GM21390 (cell line): ENCODE measurements around the gene SLC25A34.

Experiments used
- ATAC-seq: cut with Tn5 transposase; IDR thresholded peaks from one replicate; pipeline ENCODE4 v1.9.1; 2021; ENCODE audit not compliant: unreplicated experiment

Gene SLC25A34

GRCh38 chr1:15712168-15712567, 23.9 kb upstream of the SLC25A34 start:
- no peak for ATAC-seq

- no peak for ATAC-seq
These were observed 21.5 kb upstream of the SLC25A34 start for GRCh38 chr1:15714406-15715136.

- no peak for ATAC-seq
These were observed 18.5 kb upstream of the SLC25A34 start for GRCh38 chr1:15717418-15718125.

- ATAC-seq = no peak
These were observed 17.9 kb upstream of the SLC25A34 start for GRCh38 chr1:15718199-15718601.

GRCh38 chr1:15719381-15720120, 16.5 kb upstream of the SLC25A34 start:
- no peak for ATAC-seq

GRCh38 chr1:15720861-15721260, 15.2 kb upstream of the SLC25A34 start:
- no peak for ATAC-seq

- no peak for ATAC-seq
These were observed 13.6 kb upstream of the SLC25A34 start for GRCh38 chr1:15722411-15722810.

GRCh38 chr1:15722836-15723532, 13.1 kb upstream of the SLC25A34 start:
- ATAC-seq = no peak

GRCh38 chr1:15723631-15724246, 12.3 kb upstream of the SLC25A34 start:
- ATAC-seq = no peak

- no peak for ATAC-seq
These were observed 10.8 kb upstream of the SLC25A34 start for GRCh38 chr1:15724949-15725880.

GRCh38 chr1:15726508-15726907, 9.6 kb upstream of the SLC25A34 start:
- no peak for ATAC-seq

- ATAC-seq = no peak
These were observed 9.0 kb upstream of the SLC25A34 start for GRCh38 chr1:15727021-15727420.

GRCh38 chr1:15727424-15727823, 8.6 kb upstream of the SLC25A34 start:
- no peak for ATAC-seq

GRCh38 chr1:15727866-15728534, 8.1 kb upstream of the SLC25A34 start:
- ATAC-seq = no peak

- no peak for ATAC-seq
These were observed 7.0 kb upstream of the SLC25A34 start for GRCh38 chr1:15728937-15729657.

GRCh38 chr1:15730423-15730822, 5.6 kb upstream of the SLC25A34 start:
- no peak for ATAC-seq

GRCh38 chr1:15730936-15731335, 5.1 kb upstream of the SLC25A34 start:
- no peak for ATAC-seq
